SK-N-SH (cell line): ENCODE results near the gene OCA2.

Experiments used
- CTCF ChIP-seq: fragments of 200-600 bp; sonication (generic); IDR thresholded peaks from 2 replicates; pipeline ENCODE4 v1.6.1; 2017; ENCODE audit warnings: antibody characterized with exemption, mild to moderate bottlenecking, moderate library complexity
- JUND ChIP-seq: IDR thresholded peaks from 2 replicates; pipeline ENCODE4 v1.4.0; 2012
- POLR2AphosphoS5 ChIP-seq: IDR thresholded peaks from 2 replicates; pipeline ENCODE4 v1.6.1; 2012; ENCODE audit warnings: low read depth, low read length
- TF ChIP-seq, protein P1 (sequence below): IDR thresholded peaks from 2 replicates; pipeline ENCODE4 v1.4.0; 2012; ENCODE audit warnings: low read depth
- TF ChIP-seq, protein P2 (sequence below): IDR thresholded peaks from 2 replicates; pipeline ENCODE4 v1.4.0; 2012; ENCODE audit warnings: low read depth, borderline replicate concordance

GRCh38 chr15:28078191-28078719, 20.9 kb downstream of the OCA2 start:
- no peak for TF ChIP-seq CTCF
- TF ChIP-seq, protein P1, sequence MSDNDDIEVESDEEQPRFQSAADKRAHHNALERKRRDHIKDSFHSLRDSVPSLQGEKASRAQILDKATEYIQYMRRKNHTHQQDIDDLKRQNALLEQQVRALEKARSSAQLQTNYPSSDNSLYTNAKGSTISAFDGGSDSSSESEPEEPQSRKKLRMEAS = no peak
- no peak for TF ChIP-seq JUND
- TF ChIP-seq POLR2AphosphoS5 = no peak
- TF ChIP-seq, protein P2, sequence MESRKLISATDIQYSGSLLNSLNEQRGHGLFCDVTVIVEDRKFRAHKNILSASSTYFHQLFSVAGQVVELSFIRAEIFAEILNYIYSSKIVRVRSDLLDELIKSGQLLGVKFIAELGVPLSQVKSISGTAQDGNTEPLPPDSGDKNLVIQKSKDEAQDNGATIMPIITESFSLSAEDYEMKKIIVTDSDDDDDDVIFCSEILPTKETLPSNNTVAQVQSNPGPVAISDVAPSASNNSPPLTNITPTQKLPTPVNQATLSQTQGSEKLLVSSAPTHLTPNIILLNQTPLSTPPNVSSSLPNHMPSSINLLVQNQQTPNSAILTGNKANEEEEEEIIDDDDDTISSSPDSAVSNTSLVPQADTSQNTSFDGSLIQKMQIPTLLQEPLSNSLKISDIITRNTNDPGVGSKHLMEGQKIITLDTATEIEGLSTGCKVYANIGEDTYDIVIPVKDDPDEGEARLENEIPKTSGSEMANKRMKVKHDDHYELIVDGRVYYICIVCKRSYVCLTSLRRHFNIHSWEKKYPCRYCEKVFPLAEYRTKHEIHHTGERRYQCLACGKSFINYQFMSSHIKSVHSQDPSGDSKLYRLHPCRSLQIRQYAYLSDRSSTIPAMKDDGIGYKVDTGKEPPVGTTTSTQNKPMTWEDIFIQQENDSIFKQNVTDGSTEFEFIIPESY = no peak
